Fibroblast of skin of right quadriceps (primary cell): Measurements from ENCODE around the gene NFATC2IP.
A peak's percentile ranks its signal among the peaks of the same experiment; 100 is the strongest.

Experiments used
- DNase-seq: peaks from one replicate; pipeline ENCODE4 v3.0.0-alpha.2; 2013

Gene NFATC2IP

GRCh38 chr16:28950648-28951409 is at the start of gene NFATC2IP:
NFATC2IP (plus strand) TSS chr16:28950937; CDS start chr16:28951012, 75 bp downstream.
- peak; percentile 100 for DNase-seq

GRCh38 chr16:28901862-28902261 is 48.9 kb upstream of the NFATC2IP start:
- no peak for DNase-seq

- no peak for DNase-seq
Observed at GRCh38 chr16:28902909-28903308, 47.8 kb upstream of the NFATC2IP start.

- DNase-seq = no peak
Observed at GRCh38 chr16:28903344-28904042, 47.2 kb upstream of the NFATC2IP start.

GRCh38 chr16:28904363-28904762 is 46.4 kb upstream of the NFATC2IP start:
- no peak for DNase-seq

- no peak for DNase-seq
Observed at GRCh38 chr16:28904828-28905227, 45.9 kb upstream of the NFATC2IP start.

- no peak for DNase-seq
Observed at GRCh38 chr16:28905229-28905754, 45.4 kb upstream of the NFATC2IP start.

- no peak for DNase-seq
Observed at GRCh38 chr16:28905800-28906372, 44.9 kb upstream of the NFATC2IP start.

- DNase-seq = no peak
Observed at GRCh38 chr16:28910086-28911031, 40.4 kb upstream of the NFATC2IP start.

- DNase-seq = no peak
Observed at GRCh38 chr16:28912558-28912957, 38.2 kb upstream of the NFATC2IP start.

GRCh38 chr16:28913946-28914724 is 36.6 kb upstream of the NFATC2IP start:
- no peak for DNase-seq

- peak; percentile 70 for DNase-seq
Observed at GRCh38 chr16:28915181-28915580, 35.6 kb upstream of the NFATC2IP start.

GRCh38 chr16:28917095-28917494 is 33.6 kb upstream of the NFATC2IP start:
- no peak for DNase-seq

GRCh38 chr16:28918698-28919097 is 32.0 kb upstream of the NFATC2IP start:
- no peak for DNase-seq

GRCh38 chr16:28923231-28923587 is 27.5 kb upstream of the NFATC2IP start:
- DNase-seq = no peak

- DNase-seq = no peak
Observed at GRCh38 chr16:28923652-28924398, 26.9 kb upstream of the NFATC2IP start.

GRCh38 chr16:28924399-28924761 is 26.4 kb upstream of the NFATC2IP start:
- no peak for DNase-seq

- DNase-seq = peak; percentile 88
Observed at GRCh38 chr16:28924762-28925385, 25.9 kb upstream of the NFATC2IP start, which contains the start of gene RABEP2. RABEP2 (minus strand) TSS chr16:28925238; CDS start chr16:28925163, 75 bp downstream.

GRCh38 chr16:28925386-28926228 is 25.1 kb upstream of the NFATC2IP start:
- DNase-seq = peak; percentile 83
